Breast epithelium (tissue), 3 donors: ENCODE results near the gene CNKSR1.

Experiments
- POLR2A ChIP-seq: fragments of 450-650 bp; IDR thresholded peaks from one replicate; pipeline ENCODE4 v1.6.1; 2016; ENCODE audit warnings: antibody characterized with exemption, mild to moderate bottlenecking, moderate library complexity
- TF ChIP-seq, protein P1 (sequence below), 3 donors: fragments of 450-650 bp; IDR thresholded peaks; one replicate each; pipeline ENCODE4 v1.5.1; 2016 to 2017; ENCODE audit warnings: antibody characterized with exemption in 3 of 3, mild to moderate bottlenecking in 3 of 3, moderate library complexity in 3 of 3

DNA sequence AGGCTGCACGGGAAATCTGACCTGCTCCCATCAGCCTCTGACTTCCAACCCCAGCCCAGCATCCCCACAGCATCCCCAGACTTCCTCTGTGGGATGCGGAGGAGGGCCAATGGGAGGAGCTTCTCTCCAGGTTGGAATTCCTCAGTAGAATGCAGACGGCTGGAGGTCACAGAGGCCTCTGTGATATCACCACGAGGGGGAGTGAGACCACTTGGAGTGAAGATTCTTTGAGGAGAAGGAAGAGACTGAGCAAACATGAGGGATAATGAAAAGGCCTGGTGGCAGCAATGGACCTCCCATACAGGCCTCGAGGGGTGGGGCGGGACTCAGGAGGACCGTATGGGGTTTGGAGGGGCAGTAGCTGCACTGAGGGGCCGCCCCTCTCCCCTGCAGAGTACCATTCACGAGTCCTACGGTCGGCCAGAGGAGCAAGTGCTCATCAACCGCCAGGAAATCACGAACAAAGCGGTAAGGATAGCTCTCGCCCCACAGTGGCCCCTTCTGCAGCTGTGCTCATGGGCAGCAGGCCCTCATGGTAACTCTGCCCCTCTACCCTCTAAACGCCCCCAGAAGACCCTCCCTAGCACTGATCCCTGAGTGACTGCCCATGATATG, 13.2 kb downstream of the CNKSR1 start, which contains the start of gene CATSPER4:
- TF ChIP-seq, protein P1, sequence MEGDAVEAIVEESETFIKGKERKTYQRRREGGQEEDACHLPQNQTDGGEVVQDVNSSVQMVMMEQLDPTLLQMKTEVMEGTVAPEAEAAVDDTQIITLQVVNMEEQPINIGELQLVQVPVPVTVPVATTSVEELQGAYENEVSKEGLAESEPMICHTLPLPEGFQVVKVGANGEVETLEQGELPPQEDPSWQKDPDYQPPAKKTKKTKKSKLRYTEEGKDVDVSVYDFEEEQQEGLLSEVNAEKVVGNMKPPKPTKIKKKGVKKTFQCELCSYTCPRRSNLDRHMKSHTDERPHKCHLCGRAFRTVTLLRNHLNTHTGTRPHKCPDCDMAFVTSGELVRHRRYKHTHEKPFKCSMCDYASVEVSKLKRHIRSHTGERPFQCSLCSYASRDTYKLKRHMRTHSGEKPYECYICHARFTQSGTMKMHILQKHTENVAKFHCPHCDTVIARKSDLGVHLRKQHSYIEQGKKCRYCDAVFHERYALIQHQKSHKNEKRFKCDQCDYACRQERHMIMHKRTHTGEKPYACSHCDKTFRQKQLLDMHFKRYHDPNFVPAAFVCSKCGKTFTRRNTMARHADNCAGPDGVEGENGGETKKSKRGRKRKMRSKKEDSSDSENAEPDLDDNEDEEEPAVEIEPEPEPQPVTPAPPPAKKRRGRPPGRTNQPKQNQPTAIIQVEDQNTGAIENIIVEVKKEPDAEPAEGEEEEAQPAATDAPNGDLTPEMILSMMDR (IDR thresholded peaks at IDR 0.05), result no peak
- TF ChIP-seq POLR2A, result no peak
